Loucy (cell line): ENCODE data around the gene JAZF1.

Experiments used
- EZH2phosphoT487 ChIP-seq: fragments of 200-600 bp; IDR thresholded peaks from 2 replicates; pipeline ENCODE4 v1.6.1; 2018; ENCODE audit warnings: antibody characterized with exemption, mild to moderate bottlenecking, moderate library complexity, borderline replicate concordance
- TF ChIP-seq, protein P1 (sequence below): fragments of 200-600 bp; sonication (generic); conservative IDR thresholded peaks from 2 replicates; pipeline ENCODE4 v1.5.1; 2014; ENCODE audit warnings: mild to moderate bottlenecking, antibody characterized with exemption, low read length

DNA sequence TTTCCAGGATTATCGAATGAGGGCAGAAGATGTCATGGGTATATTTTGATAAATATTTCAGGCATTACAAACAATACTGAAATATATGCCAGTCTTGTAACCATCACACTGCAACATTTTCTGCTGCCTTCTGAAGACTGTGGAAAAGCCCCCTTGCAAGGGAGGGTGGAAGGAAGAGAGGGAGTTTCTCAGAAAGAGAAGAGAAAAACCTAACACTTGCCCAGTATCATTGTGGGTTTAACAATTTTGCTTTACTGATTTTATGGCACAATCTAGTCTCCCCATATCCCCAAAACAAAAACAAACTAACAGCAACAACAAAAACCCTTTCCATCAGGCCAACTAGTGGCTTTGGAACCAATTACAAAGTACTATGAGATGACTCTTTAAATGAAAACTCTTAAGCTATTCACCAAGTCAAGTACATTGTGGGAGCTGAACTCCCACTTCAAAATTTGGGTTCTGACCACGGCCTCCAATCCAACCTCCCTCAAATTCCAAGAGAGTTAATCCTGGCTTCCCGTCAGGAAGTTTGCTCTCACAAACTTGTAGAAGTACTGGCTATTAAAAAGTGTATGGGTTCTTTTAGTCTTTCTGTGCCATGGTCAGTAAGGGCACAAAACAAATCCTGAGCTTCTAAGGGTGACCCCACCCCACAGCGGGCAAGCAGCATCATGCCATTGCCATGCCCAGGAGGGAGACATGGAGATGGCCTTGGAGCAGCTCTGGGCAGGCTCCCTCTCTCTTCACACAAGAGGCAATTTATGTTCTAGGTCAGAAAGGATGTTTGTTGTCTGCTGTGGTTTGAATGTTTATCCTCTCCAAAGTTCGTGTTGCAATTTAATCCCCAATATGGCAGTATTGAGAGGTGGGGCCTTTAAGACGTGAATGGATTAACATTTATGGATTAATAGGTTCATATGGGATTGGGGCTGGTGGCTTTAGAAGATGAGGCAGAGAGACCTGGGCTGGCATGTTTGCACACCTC, 96.3 kb downstream of the JAZF1 start:
- TF ChIP-seq, protein P1, sequence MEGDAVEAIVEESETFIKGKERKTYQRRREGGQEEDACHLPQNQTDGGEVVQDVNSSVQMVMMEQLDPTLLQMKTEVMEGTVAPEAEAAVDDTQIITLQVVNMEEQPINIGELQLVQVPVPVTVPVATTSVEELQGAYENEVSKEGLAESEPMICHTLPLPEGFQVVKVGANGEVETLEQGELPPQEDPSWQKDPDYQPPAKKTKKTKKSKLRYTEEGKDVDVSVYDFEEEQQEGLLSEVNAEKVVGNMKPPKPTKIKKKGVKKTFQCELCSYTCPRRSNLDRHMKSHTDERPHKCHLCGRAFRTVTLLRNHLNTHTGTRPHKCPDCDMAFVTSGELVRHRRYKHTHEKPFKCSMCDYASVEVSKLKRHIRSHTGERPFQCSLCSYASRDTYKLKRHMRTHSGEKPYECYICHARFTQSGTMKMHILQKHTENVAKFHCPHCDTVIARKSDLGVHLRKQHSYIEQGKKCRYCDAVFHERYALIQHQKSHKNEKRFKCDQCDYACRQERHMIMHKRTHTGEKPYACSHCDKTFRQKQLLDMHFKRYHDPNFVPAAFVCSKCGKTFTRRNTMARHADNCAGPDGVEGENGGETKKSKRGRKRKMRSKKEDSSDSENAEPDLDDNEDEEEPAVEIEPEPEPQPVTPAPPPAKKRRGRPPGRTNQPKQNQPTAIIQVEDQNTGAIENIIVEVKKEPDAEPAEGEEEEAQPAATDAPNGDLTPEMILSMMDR: no peak
- TF ChIP-seq EZH2phosphoT487: no peak
